ENCODE measurements around the gene EXOC2. TPM values are rescaled to one million over a fixed set of nuclear protein-coding genes. Genes with fewer than 3 reads are reported as not detected.

Gene EXOC2
- total RNA-seq, 2 donors from 2014 or later = 17.2 to 24.1 TPM

DNA sequence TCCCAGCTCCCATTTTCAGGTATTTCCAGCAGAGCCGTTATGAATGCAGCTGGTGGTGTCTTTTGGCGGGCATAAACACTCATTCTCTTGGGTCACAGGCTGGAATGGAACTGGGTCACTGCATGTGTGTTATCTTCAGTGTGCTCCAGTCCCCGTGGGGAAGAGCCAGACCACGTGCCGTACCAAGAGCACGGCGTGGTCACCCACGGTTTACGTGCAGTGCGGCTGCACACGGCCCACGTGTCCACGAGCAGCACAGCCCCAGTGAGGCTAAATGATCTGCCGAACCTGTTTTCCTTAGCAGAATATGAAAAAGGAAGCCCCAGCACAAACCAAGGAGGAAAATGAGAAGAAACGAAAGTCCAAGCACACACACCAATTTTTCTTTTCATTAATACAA is 179.9 kb downstream of the EXOC2 start:
- no peaks in the 10 kb centered on the region for H3K9me3 ChIP-seq
- no peak for ATAC-seq (ENCODE audit: insufficient number of reproducible peaks, low FRiP score, low read depth)

DNA sequence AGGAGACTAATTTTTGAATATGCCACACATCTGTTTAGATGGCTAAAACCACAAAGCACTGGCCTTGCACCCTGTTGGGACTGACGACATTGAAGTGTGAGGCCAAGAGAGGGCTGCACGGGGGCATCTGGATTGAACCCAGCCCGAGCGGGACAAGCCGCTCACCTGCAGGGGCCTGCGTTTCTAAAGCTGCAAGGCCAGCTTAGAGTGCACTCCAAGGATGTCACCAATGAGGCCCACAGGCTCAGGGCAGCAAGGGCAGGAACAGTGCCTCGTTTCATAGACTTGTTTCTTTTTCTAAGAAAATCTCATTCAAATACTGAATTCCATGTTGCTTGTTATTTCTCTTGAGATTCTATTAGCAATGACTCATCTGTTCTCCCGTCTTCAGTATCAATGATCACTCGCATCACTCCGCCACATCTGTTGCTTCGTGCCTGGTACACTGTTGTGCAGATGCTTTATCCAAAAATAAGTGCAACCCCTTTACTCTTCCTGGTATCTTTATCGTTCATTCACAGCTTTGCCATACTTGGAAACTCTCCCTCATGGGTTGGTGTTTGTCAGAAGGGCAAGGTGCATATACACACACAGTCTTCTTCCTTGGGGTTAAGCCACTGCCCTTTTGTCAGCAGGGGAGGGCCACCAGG is 181.3 kb downstream of the EXOC2 start:
- ATAC-seq (ENCODE audit: insufficient number of reproducible peaks, low FRiP score, low read depth) (no peak), DNase-seq (ENCODE audit: low spot score) (no peak)
- no peak overlapping the region for H3K27ac ChIP-seq
- peaks cover 4% of the 10 kb centered on the region for H3K36me3 ChIP-seq
- no peaks in the 10 kb centered on the region for H3K9me3 ChIP-seq
- no peak overlapping the region for H3K4me3 ChIP-seq
- TF ChIP-seq, protein P1, sequence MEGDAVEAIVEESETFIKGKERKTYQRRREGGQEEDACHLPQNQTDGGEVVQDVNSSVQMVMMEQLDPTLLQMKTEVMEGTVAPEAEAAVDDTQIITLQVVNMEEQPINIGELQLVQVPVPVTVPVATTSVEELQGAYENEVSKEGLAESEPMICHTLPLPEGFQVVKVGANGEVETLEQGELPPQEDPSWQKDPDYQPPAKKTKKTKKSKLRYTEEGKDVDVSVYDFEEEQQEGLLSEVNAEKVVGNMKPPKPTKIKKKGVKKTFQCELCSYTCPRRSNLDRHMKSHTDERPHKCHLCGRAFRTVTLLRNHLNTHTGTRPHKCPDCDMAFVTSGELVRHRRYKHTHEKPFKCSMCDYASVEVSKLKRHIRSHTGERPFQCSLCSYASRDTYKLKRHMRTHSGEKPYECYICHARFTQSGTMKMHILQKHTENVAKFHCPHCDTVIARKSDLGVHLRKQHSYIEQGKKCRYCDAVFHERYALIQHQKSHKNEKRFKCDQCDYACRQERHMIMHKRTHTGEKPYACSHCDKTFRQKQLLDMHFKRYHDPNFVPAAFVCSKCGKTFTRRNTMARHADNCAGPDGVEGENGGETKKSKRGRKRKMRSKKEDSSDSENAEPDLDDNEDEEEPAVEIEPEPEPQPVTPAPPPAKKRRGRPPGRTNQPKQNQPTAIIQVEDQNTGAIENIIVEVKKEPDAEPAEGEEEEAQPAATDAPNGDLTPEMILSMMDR (IDR thresholded peaks at IDR 0.05) = no peak
- H3K4me1 ChIP-seq (ENCODE audit: control insufficient read depth in 1 of 2, low read depth in 2 of 2) = no peaks in the 10 kb centered on the region
- no peaks in the 10 kb centered on the region for H3K27me3 ChIP-seq (replicated peaks; ENCODE audit: insufficient read depth)

More for the DNA sequence above, 179.9 kb downstream of the EXOC2 start:
- no peaks in the 10 kb centered on the region for H3K4me1 ChIP-seq (ENCODE audit: control insufficient read depth in 1 of 2, low read depth in 2 of 2)
- H3K27ac ChIP-seq = no peak overlapping the region
- DNase-seq (ENCODE audit: low spot score) = no peak
- no peak overlapping the region for H3K4me3 ChIP-seq
- TF ChIP-seq, protein P1 (IDR thresholded peaks at IDR 0.05) = no peak
- H3K36me3 ChIP-seq = peaks cover 4% of the 10 kb centered on the region
- H3K27me3 ChIP-seq (replicated peaks; ENCODE audit: insufficient read depth) = no peaks in the 10 kb centered on the region

DNA sequence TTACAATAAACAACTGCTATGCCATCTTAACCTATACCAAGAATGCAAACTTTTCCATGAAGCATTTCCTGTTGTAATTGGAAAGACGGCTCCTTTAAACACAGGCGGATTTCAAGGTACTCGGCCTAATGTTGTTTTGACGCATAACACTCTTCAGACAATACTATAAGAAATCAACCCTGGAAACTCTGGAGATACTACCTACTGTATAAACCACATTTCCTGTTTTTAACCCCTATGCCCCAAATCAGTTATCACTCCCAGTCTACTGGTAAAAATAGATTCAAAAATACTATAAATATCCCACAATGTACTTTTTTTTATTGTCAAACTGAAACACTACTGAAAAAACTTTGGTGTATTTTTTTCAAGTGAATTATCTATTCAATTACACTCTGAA is 183.3 kb downstream of the EXOC2 start:
- ATAC-seq (ENCODE audit: insufficient number of reproducible peaks, low FRiP score, low read depth) (no peak), DNase-seq (ENCODE audit: low spot score) (no peak)
- Histone ChIP-seq H3K27ac (no peak overlapping the region), H3K4me1 (ENCODE audit: control insufficient read depth in 1 of 2, low read depth in 2 of 2) (no peaks in the 10 kb centered on the region), H3K4me3 (no peak overlapping the region), H3K27me3 (replicated peaks; ENCODE audit: insufficient read depth) (no peaks in the 10 kb centered on the region), H3K9me3 (no peaks in the 10 kb centered on the region), H3K36me3 (peaks cover 4% of the 10 kb centered on the region)
- TF ChIP-seq, protein P1 (IDR thresholded peaks at IDR 0.05) = no peak

DNA sequence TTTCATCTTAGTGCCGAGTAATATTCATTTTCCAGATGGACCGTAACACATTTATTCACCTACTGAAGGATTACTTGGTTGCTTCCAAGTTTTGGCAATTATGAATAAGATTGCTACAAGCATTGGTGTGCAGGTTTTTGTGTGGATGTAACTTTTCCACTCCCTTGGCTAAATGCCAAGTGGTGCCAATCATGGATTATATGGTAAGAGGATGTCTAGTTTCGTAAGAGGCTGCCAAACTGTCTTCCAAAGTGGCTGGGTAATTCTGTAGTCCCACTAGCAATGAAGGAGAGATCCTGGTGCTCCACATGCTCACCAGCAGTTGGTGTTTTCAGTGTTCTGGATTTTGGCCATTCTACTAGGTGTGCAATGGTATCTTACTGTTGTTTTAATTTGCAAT is 184.3 kb downstream of the EXOC2 start:
- Histone ChIP-seq H3K4me1 (ENCODE audit: control insufficient read depth in 1 of 2, low read depth in 2 of 2) (no peaks in the 10 kb centered on the region), H3K27me3 (replicated peaks; ENCODE audit: insufficient read depth) (no peaks in the 10 kb centered on the region), H3K4me3 (no peak overlapping the region), H3K36me3 (peaks cover 4% of the 10 kb centered on the region), H3K27ac (no peak overlapping the region), H3K9me3 (no peaks in the 10 kb centered on the region)
- TF ChIP-seq, protein P1 (IDR thresholded peaks at IDR 0.05) = no peak
- DNase-seq (ENCODE audit: low spot score) (no peak), ATAC-seq (ENCODE audit: insufficient number of reproducible peaks, low FRiP score, low read depth) (no peak)

DNA sequence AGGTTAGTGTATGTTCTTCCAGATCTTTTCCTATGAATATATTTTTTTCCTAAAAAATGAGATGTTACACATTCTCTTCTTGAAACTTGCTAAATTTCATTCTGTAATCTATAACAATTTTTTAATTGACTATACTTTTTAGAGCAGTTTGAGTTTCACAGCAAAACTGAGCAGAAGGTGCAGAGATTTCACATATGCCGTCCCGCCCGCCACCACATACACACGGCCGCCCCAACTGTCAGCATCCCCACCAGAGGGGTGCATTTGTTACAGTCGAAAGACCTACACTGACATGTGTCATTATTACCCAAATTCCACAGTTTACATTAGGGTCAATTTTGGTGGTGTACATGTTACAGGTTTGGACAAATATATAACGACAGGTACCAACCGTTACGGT is 184.9 kb downstream of the EXOC2 start:
- Histone ChIP-seq H3K27ac (no peak overlapping the region), H3K36me3 (peaks cover 3% of the 10 kb centered on the region), H3K4me1 (ENCODE audit: control insufficient read depth in 1 of 2, low read depth in 2 of 2) (no peaks in the 10 kb centered on the region), H3K4me3 (no peak overlapping the region), H3K27me3 (replicated peaks; ENCODE audit: insufficient read depth) (no peaks in the 10 kb centered on the region), H3K9me3 (no peaks in the 10 kb centered on the region)
- TF ChIP-seq, protein P1 (IDR thresholded peaks at IDR 0.05) = no peak
- ATAC-seq (ENCODE audit: insufficient number of reproducible peaks, low FRiP score, low read depth) (no peak), DNase-seq (ENCODE audit: low spot score) (no peak)
